Non-pigmented ciliary epithelial cell (primary cell): ENCODE data around the gene DCUN1D1.
"Not testable (repeated sequence)": the region's sequence is repeated elsewhere in the genome, so short reads cannot be mapped to it uniquely, and the experiment has no call there.

Experiments used
- DNase-seq: peaks from one replicate; pipeline ENCODE4 v3.0.0-alpha.2; 2010; ENCODE audit warnings: low read depth

Gene DCUN1D1

DNA sequence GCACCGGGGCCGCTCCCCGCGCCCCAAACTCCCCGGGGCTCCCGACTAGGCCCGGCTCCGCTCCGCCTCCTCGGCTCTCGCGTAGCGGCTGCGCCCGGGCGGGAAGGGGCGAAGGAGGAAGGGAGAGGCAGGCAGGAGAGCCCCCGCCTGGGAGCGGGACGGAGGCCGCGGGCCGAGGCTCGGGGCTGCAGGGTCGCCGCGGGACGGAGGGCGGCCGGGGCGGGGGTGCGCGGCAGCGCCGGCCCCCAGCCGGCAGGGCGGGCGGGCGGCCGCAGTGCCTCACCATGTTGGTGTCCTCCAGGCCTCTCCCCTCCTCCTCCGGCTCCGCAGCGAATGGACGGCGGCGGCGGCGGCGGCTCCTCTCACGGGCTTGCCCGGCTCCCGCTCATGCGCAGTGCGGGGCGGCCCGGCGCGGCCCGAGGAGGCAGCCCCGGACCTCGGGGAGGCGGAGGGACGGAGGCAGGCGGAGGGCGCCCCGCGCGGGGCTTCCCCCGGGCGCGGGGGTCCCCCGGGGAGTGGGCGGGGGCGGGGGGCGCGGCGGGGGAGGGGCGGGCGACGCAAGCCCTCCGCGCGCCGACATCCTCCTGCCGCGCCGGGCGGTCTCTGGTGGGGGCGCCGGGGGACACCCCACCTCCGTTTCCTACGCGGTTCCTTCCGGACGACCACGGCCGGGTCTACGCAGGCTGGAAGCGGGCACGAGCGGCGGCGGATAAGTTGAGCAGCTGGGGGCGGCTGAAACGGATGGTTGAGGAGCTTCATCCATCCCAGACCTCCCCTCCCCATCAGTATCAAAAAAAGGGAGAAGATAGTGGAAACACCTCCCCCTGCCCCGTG is at the start of gene DCUN1D1:
TSS of gene DCUN1D1 (minus strand) at position 335 of the 834 bp plus-strand sequence. CDS start at position 286, 49 bp downstream.
- no peak for DNase-seq

DNA sequence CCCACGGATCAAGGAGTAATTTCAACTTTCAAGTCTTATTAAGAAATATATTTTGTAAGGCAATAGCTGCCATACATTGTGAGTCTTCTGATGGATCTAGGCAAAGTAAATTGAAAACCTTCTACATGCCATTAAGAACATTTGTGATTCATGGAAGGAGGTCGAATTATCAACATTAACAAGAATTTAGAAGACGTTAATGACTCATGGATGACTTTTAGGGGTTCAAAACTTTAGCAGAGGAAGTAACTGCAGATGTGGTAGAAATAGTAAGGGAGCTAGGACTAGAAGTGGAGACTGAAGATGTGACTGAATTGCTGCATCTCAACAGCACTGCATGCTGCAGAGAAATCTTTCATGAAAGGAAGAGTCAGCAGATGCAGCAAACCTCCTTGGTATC is 48.1 kb upstream of the DCUN1D1 start:
- no peak for DNase-seq

GRCh38 chr3:183027276-183027675 is 46.9 kb upstream of the DCUN1D1 start:
- no peak for DNase-seq

GRCh38 chr3:183022936-183023516 is 42.7 kb upstream of the DCUN1D1 start:
- no peak for DNase-seq

DNA sequence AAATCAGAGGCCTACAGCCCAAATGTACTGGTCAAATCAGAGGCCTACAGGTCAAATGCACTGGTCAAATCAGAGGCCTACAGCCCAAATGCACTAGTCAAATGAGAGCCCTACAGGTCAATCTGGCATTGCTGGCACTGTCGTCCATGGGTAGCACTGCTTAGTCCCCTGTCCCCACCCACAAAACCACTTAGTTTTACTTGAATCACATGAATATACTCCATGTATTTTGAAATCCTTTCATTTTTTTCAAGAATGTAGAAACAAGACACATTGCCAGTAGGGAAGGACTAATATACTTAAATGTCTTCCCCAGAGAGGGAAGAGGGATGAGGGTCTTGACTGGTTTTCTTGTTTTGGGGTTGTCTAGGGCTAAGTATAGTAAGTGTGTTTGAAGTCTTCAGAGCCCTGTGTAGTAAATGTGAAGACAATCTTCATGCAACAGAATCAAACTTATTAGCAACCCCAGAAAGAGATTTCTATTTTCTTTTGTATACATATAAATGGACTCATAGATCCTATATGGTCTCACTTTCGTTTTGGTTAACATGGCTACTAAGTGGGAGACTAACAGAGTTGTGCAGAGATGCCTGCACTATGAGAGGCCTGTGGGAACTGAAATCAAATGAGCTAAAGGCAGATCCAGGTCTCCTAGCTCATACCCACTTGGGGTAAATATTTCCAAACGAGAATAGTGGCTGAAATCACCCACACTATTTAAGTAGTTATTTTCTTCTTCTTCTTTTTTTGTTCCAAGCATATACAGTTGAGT is 38.3 kb upstream of the DCUN1D1 start:
- no peak for DNase-seq

- DNase-seq, result no peak
Measured at GRCh38 chr3:183015185-183015584, 34.8 kb upstream of the DCUN1D1 start.

DNA sequence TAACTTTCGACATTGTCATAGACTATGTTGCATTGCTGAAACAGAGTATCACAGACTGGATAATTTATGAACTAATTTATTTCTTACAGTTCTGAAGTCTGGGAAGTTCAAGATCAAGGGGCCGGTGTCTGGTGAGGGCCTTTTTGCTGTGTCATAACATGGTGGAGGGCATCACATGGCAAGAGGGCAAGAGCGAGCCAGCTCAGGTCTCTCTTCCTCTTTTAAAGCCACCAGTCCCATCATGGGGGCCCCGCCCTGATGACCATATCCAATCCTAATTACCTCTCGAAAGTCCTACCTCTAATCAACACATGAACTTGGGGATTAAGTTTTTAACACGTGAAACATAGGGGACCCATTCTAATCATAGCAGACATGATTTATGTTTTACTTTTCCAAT is 33.5 kb upstream of the DCUN1D1 start:
- DNase-seq, result no peak

DNA sequence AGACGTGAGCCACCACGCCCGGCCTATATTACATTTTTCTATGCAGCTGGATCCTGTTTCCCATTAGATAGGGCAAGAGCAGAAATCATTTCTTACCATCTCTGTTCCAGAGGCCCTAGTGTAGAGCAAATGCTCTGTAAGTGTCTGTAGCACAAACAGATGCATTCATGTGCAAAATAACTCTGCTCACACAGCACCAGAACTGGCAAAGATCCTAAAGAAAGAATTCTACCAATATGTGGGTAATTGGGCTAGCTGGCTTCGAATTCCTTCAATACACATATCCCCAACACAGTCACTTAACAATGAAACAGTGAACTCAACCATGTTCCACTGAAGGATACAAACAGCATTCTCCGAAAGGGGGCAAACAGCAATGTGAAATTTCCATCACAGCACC is 32.7 kb upstream of the DCUN1D1 start:
- DNase-seq, result no peak

GRCh38 chr3:183008800-183009199 is 28.5 kb upstream of the DCUN1D1 start:
- no peak for DNase-seq

DNA sequence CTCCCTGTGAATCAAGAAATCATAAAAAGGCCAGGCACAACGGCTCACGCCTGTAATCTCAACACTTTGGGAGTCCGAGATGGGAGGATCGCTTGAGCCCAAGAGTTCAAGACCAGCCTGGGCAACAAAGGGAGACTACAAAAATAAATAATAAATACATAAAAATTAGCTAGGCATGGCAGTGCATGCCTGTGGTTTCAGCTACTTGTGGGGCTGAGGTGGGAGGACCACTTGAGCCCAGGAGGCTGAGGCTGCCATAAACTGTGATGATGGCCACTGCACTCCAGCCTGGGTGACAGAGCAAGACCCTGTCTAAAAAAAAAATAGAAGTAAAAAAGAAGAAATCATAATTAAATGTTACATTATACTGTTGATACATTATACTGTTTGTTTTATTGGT is 28.0 kb upstream of the DCUN1D1 start:
- DNase-seq, result no peak

DNA sequence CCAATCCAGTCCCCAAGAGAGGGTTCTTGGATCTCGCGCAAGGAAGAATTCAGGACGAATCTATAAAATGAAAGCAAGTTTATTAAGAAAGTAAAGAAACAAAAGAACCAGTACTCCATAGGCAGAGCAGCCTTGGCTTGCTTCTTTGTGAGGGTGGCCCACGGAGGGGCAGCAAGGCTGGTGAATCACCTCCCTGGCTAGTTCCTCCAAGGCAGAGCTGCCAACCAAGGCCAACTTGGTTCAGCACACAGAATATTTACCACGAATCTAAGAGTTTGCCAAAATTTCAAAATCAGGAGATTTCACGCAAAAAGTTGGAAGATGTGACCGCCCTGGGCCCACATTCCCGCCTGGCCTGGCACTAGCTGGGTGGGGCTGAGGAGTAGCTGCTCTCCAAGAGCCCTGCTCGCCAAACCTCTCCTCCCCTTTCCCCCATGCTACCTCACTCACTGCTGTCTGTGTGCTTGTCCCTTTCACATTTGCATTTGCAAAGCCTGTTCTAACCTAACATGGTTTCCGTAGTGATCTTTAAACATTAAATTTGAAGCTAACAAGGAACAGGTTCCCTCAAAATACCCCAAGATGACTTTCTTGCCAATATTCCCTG is 26.2 kb upstream of the DCUN1D1 start:
- no peak for DNase-seq

GRCh38 chr3:182999767-183000166 is 19.4 kb upstream of the DCUN1D1 start:
- no peak for DNase-seq

GRCh38 chr3:182993486-182994201 is 13.3 kb upstream of the DCUN1D1 start:
- DNase-seq, result not testable (repeated sequence)

DNA sequence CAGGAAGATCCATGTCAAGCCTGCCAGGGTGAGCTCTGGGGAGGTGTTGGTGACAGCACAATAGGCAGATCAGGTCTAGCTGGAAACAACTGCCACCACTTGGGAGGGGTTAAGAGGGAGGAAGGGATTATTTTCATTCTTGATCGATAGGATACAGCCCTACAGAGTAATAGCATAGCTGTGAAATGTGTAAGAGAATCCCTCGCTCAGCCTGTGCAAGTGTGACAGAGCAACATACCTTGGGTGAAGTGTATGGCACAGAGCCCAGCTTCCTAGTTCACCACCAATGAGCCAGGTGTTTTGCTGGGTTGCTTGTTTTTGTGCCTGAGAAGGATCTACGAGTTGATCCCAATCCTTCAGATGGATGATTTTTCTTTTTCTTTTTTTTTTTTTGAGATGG is 9.2 kb upstream of the DCUN1D1 start:
- DNase-seq, result no peak

GRCh38 chr3:182986021-182986420 is 5.7 kb upstream of the DCUN1D1 start:
- no peak for DNase-seq

GRCh38 chr3:182983876-182984275 is 3.5 kb upstream of the DCUN1D1 start:
- DNase-seq, result no peak

DNA sequence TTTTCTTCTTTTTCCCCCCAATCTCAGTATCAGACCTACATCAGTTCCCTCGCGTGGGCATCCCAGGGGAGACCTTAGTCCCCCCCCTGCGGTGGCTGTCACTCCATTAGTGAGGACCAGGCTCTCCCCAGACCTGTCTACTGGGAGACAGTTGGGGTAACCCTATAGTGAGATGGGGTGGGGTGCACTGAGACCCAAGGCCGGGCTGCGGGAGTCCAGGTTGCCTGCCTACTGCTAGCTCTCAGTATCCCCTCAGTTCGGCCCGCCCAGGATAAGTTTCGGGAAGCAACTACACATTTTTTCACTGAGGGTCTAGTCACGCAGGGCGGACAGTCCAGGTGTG is 671 bp upstream of the DCUN1D1 start:
- DNase-seq, result no peak

DNA sequence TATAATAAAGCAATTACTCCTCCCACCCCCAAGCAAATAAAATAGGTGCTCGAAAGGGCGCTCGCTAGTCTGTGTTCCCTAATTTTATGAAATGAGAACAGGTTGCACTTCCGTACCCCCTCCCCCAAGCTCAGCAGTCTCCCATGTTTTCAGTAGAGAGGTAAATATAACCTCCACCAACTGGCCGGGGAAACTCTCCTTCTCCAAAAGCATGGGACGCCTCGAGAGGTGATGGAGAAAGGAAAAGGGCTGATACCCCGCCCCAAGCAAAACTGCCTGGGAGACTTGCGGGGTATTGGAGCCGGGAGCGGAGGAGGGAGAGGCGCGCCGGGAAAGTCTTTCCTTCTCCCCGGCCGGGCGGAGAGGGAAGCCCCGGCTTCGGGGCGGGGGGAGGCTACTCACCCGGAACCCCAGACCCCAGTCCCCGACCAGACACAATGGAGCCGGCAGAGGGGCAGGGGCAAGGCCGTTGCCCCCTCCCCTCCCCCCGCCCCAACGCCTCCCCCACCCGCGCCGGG is 605 bp downstream of the DCUN1D1 start:
- no peak for DNase-seq

GRCh38 chr3:182979103-182979673 is 1.1 kb downstream of the DCUN1D1 start:
- no peak for DNase-seq

DNA sequence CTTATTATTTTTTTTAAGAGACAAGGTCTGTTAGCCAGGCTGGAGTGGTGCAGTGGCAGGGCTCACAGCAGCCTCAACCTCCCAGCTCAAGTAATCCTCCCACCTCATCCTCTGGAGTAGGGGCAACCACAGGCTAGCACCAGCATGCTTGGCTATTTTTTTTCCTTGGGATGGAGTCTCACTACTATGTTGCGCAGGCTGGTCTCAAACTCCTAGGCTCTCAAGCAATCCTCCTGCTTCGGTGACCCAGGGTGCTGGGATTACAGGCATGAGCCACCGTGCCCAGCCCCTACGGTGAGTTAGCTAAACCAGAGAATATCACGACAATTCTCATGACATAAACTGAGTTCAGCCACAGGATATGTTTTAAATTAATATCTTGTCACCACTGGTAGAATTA is 2.0 kb downstream of the DCUN1D1 start:
- DNase-seq, result no peak

GRCh38 chr3:182973047-182973446 is 7.3 kb downstream of the DCUN1D1 start:
- DNase-seq, result no peak
